Activated CD8-positive, alpha-beta T cell treated with anti-CD3 and anti-CD28 coated beads for 36 hours (primary cell): Measurements from ENCODE around the gene IZUMO1. TPM values are rescaled to one million over a fixed set of nuclear protein-coding genes. Genes with fewer than 3 reads are reported as not detected.
"Not testable (repeated sequence)": the region's sequence is repeated elsewhere in the genome, so short reads cannot be mapped to it uniquely, and the experiment has no call there.

Experiments
- ATAC-seq: fragments of 200-7000 bp; cut with Tn5 transposase; one replicate; pipeline ENCODE4 v1.10.0; 2021; ENCODE audit warnings: mild to moderate bottlenecking, moderate library complexity
- CTCF ChIA-PET: fragments of 350-600 bp; sonication (Branson Sonifier 250); formaldehyde crosslinking; loops from one replicate; lab custom pipeline; 2021; ENCODE audit warnings: antibody characterized with exemption; lab: Charles Lee
- POLR2A ChIA-PET: fragments of 350-600 bp; sonication (Branson Sonifier 250); formaldehyde crosslinking; loops from one replicate; lab custom pipeline; 2021; ENCODE audit warnings: antibody characterized with exemption; lab: Charles Lee
- DNase-seq: peaks from one replicate; pipeline ENCODE4 v3.0.0-alpha.2; 2020
- H3K27ac Mint-ChIP-seq: one replicate; pipeline ENCODE4 v1.8.0; 2021; ENCODE audit warnings: mild to moderate bottlenecking, mixed read lengths
- H3K27me3 Mint-ChIP-seq: one replicate; pipeline ENCODE4 v1.8.0; 2021; ENCODE audit warnings: mixed read lengths
- H3K36me3 Mint-ChIP-seq: one replicate; pipeline ENCODE4 v1.8.0; 2021; ENCODE audit warnings: low read depth, mixed read lengths
- H3K4me1 Mint-ChIP-seq: one replicate; pipeline ENCODE4 v1.8.0; 2021; ENCODE audit warnings: low read depth, mixed read lengths
- H3K4me3 Mint-ChIP-seq: one replicate; pipeline ENCODE4 v1.8.0; 2021; ENCODE audit warnings: mild to moderate bottlenecking, moderate library complexity, mixed read lengths
- H3K9me3 Mint-ChIP-seq: one replicate; pipeline ENCODE4 v1.8.0; 2021; ENCODE audit warnings: mixed read lengths
- intact Hi-C: fragments of 100-400 bp; cut with micrococcal nuclease; formaldehyde crosslinking; loops from one replicate; pipeline ENCODE4 v1.10.0; 2022
- total RNA-seq, 2 experiments: library from RNA; stranded (reverse); gene quantifications; one replicate each; pipeline ENCODE4 v1.2.3, GENCODE V29; 2021
- TF ChIP-seq, protein P1 (sequence below): fragments of 200-600 bp; IDR thresholded peaks from one replicate; pipeline ENCODE4 v1.8.0; 2022; ENCODE audit warnings: antibody characterized with exemption, mild to moderate bottlenecking

Gene IZUMO1
- total RNA-seq, 2 experiments from 2014 or later, result not detected

DNA sequence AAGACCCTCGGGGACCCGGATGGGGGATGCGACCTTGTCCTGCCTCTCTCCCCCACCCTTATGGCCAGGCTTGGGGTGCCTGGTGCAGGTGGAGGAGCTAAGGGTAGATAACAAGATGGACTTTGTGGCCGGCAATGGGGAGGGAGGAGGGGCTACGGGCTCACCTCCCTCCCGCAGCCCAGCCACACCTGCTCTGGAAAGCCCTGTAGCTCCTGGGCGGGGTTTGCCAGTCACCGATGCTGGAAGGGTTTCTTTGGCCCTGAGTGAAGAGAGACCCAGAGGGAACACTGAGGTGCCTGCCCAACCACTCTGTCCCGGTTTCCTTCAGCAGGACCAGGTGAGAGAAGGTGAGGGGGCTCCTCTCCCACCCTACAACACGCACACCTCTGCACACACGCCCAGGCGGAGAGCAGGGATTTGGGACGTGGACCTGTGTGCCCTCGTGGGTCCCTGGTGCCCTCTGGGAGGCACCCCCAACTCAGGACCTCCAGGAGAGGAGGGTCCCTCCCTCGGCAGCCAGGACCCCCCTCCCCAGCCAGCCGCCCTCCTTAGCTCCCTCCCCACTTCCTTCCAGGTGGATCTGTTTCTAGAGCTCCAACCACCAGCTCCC lies 50.9 kb downstream of the IZUMO1 start, which contains the start of gene FUT2:
TSS of gene FUT2 (plus strand) at position 229 of the 610 bp plus-strand sequence. CDS start 6,986 bp downstream, outside the sequence.
- no peaks in the 10 kb centered on the region for H3K9me3 Mint-ChIP-seq
- ChIA-PET POLR2A (interaction anchor here (1.0 kb wide), 1 partner anchor 22 kb away, joined by 3 read pairs; no protein-coding TSS in a partner anchor), CTCF (interaction anchor here (1.6 kb wide), 2 partner anchors 92 to 147 kb away, joined by 5 to 6 read pairs; no protein-coding TSS in a partner anchor)
- ATAC-seq, result no peak
- intact Hi-C loops, result no loop called here
- H3K27me3 Mint-ChIP-seq, result peaks cover 14% of the 10 kb centered on the region
- TF ChIP-seq, protein P1, sequence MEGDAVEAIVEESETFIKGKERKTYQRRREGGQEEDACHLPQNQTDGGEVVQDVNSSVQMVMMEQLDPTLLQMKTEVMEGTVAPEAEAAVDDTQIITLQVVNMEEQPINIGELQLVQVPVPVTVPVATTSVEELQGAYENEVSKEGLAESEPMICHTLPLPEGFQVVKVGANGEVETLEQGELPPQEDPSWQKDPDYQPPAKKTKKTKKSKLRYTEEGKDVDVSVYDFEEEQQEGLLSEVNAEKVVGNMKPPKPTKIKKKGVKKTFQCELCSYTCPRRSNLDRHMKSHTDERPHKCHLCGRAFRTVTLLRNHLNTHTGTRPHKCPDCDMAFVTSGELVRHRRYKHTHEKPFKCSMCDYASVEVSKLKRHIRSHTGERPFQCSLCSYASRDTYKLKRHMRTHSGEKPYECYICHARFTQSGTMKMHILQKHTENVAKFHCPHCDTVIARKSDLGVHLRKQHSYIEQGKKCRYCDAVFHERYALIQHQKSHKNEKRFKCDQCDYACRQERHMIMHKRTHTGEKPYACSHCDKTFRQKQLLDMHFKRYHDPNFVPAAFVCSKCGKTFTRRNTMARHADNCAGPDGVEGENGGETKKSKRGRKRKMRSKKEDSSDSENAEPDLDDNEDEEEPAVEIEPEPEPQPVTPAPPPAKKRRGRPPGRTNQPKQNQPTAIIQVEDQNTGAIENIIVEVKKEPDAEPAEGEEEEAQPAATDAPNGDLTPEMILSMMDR, result no peak
- peaks cover 3% of the 10 kb centered on the region for H3K36me3 Mint-ChIP-seq
- peaks cover 11% of the 10 kb centered on the region for H3K4me1 Mint-ChIP-seq
- peak within 1 kb of the TSS; percentile 22 for H3K4me3 Mint-ChIP-seq
- H3K27ac Mint-ChIP-seq, result no peak within 1 kb of the TSS
- DNase-seq, result no peak

DNA sequence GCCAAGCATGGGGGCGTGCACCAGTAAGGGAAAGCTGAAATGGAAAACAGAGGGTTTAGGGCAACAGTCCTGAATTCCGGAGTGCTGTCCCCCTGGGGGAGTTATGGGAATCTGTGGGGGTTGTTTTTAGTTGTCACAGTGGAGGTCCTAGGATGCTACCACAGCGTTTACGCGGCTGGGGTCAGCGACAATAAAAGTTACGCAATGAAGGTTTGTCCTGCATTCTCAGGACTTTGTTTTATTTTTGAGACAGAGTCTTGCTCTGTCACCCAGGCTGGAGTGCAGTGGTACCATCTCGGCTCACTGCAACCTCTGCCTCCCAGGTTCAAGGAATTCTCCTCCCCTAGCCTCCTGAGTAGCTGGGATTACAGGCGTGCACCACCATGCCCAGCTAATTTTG lies 53.1 kb downstream of the IZUMO1 start:
- Mint-ChIP-seq H3K27me3 (peaks cover 14% of the 10 kb centered on the region), H3K4me1 (peaks cover 11% of the 10 kb centered on the region)
- H3K4me3 Mint-ChIP-seq, ATAC-seq, intact Hi-C loops, POLR2A ChIA-PET, DNase-seq, H3K36me3 Mint-ChIP-seq, H3K9me3 Mint-ChIP-seq, H3K27ac Mint-ChIP-seq: not testable (repeated sequence)
- CTCF ChIA-PET, result interaction anchor here (1.1 to 1.2 kb wide), 2 partner anchors 18 to 102 kb away, joined by 3 to 6 read pairs; no protein-coding TSS in a partner anchor

Other genes starting within 250 kb of the IZUMO1 start
- 1 to 10 TPM; 3.4 to 4.0 TPM for gene LMTK3, start 235.1 kb downstream of the IZUMO1 start, total RNA-seq
- gene SULT2B1, start 194.7 kb downstream of the IZUMO1 start, total RNA-seq, result not detected
- not detected for gene SPACA4, start 140.2 kb downstream of the IZUMO1 start, total RNA-seq
- gene FAM83E, start 131.8 kb downstream of the IZUMO1 start, total RNA-seq, result 1 to 10 TPM; 3.8 to 4.7 TPM
- gene RPL18, start 127.7 kb downstream of the IZUMO1 start, total RNA-seq, result 1,000 to 10,000 TPM; 2,304 to 2,324 TPM
- 10 to 100 TPM; 22.3 to 22.9 TPM for gene SPHK2, start 127.4 kb downstream of the IZUMO1 start, total RNA-seq
- gene DBP, start 109.5 kb downstream of the IZUMO1 start, total RNA-seq, result 10 to 100 TPM; 10.8 to 13.1 TPM
- gene CA11, start 100.7 kb downstream of the IZUMO1 start, total RNA-seq, result 10 to 100 TPM; 11.1 to 13.0 TPM
- gene NTN5, start 73.9 kb downstream of the IZUMO1 start, total RNA-seq, result under 1 TPM; 0.16 to 0.83 TPM
- gene FUT2, start 50.9 kb downstream of the IZUMO1 start, total RNA-seq, result not detected
- gene MAMSTR, start 27.2 kb downstream of the IZUMO1 start, total RNA-seq, result 1 to 10 TPM in 1 of 2 experiments, under 1 TPM in 1; 0.56 to 1.0 TPM
- 1 to 10 TPM in 1 of 2 experiments, under 1 TPM in 1; 0.72 to 1.2 TPM for gene RASIP1, start 6.3 kb downstream of the IZUMO1 start, total RNA-seq
- under 1 TPM; 0.09 to 0.11 TPM for gene FUT1, start 5.7 kb upstream of the IZUMO1 start, total RNA-seq
- not detected for gene FGF21, start 8.6 kb upstream of the IZUMO1 start, total RNA-seq
- 10 to 100 TPM; 59.5 to 63.3 TPM for gene BCAT2, start 64.1 kb upstream of the IZUMO1 start, total RNA-seq
- under 1 TPM; 0.47 to 0.56 TPM for gene HSD17B14, start 89.6 kb upstream of the IZUMO1 start, total RNA-seq
- gene PLEKHA4, start 121.7 kb upstream of the IZUMO1 start, total RNA-seq, result 1 to 10 TPM; 9.4 to 9.7 TPM
- 10 to 100 TPM; 77.8 to 81.2 TPM for gene PPP1R15A, start 125.5 kb upstream of the IZUMO1 start, total RNA-seq
- gene TULP2, start 151.8 kb upstream of the IZUMO1 start, total RNA-seq, result under 1 TPM; 0.68 to 0.85 TPM
- 100 to 1,000 TPM; 102 to 114 TPM for gene NUCB1, start 153.4 kb upstream of the IZUMO1 start, total RNA-seq
- gene DHDH, start 186.8 kb upstream of the IZUMO1 start, total RNA-seq, result 1 to 10 TPM; 1.4 to 2.8 TPM
- gene BAX, start 208.0 kb upstream of the IZUMO1 start, total RNA-seq, result 100 to 1,000 TPM; 182 to 189 TPM
- gene FTL, start 218.4 kb upstream of the IZUMO1 start, total RNA-seq, result 1,000 to 10,000 TPM; 1,296 to 1,324 TPM
- gene GYS1, start 246.4 kb upstream of the IZUMO1 start, total RNA-seq, result 10 to 100 TPM; 58.1 to 58.7 TPM
- gene RUVBL2, start 247.0 kb upstream of the IZUMO1 start, total RNA-seq, result 100 to 1,000 TPM; 175 to 176 TPM